ENCODE data around the gene MLLT3.

DNA sequence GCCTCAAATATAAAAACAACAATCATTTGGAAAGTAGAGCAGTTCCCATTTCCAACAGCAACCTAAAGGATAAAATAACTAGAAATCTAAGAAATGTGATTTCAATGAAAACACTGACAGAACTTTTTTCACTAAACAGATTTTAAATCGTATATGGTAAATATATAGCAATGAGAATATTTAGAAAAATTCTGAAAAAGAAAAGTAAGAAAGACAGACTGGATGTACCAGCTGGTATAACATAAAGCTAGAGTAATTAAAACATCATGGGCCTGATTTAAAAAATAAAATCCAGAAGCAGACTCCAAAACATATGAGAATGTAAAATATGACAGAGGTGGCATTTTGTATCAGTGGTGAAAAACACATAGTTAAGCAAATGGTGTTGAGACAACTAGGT lies 308.9 kb downstream of the MLLT3 start:
- TF ChIP-seq, protein P1, sequence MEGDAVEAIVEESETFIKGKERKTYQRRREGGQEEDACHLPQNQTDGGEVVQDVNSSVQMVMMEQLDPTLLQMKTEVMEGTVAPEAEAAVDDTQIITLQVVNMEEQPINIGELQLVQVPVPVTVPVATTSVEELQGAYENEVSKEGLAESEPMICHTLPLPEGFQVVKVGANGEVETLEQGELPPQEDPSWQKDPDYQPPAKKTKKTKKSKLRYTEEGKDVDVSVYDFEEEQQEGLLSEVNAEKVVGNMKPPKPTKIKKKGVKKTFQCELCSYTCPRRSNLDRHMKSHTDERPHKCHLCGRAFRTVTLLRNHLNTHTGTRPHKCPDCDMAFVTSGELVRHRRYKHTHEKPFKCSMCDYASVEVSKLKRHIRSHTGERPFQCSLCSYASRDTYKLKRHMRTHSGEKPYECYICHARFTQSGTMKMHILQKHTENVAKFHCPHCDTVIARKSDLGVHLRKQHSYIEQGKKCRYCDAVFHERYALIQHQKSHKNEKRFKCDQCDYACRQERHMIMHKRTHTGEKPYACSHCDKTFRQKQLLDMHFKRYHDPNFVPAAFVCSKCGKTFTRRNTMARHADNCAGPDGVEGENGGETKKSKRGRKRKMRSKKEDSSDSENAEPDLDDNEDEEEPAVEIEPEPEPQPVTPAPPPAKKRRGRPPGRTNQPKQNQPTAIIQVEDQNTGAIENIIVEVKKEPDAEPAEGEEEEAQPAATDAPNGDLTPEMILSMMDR (IDR thresholded peaks at IDR 0.05), result no peak
- TF ChIP-seq POLR2A (IDR thresholded peaks at IDR 0.05), result no peak

All from right lobe of liver (tissue), 4 donors.